Chondrocyte (in vitro differentiated cells): ENCODE measurements around the gene INS. TPM values are rescaled to one million over a fixed set of nuclear protein-coding genes. Genes with fewer than 3 reads are reported as not detected.
A peak's percentile ranks its signal among the peaks of the same experiment; 100 is the strongest.

Source experiments
- DNase-seq: peaks from one replicate; pipeline ENCODE4 v3.0.0; 2021; ENCODE audit warnings: mixed read lengths, low spot score
- H3K27ac Mint-ChIP-seq: one replicate; pipeline ENCODE4 v1.8.0; 2021; ENCODE audit warnings: mild to moderate bottlenecking, moderate library complexity, mixed read lengths; ENCODE audit not compliant: unreplicated experiment
- H3K27me3 Mint-ChIP-seq: 2 replicates; pipeline ENCODE4 v1.8.0; 2021; ENCODE audit warnings: low read depth, mixed read lengths
- H3K36me3 Mint-ChIP-seq: 2 replicates; pipeline ENCODE4 v1.8.0; 2021; ENCODE audit warnings: low read depth, mixed read lengths
- H3K4me1 Mint-ChIP-seq: 2 replicates; pipeline ENCODE4 v1.8.0; 2021; ENCODE audit warnings: low read depth, mild to moderate bottlenecking, mixed read lengths
- H3K4me3 Mint-ChIP-seq: one replicate; pipeline ENCODE4 v1.8.0; 2021; ENCODE audit warnings: mild to moderate bottlenecking, moderate library complexity, mixed read lengths; ENCODE audit not compliant: unreplicated experiment
- H3K9me3 Mint-ChIP-seq: 2 replicates; pipeline ENCODE4 v1.8.0; 2021; ENCODE audit warnings: low read depth, mixed read lengths
- CTCF ChIP-seq: fragments of 200-600 bp; sonication (generic); IDR thresholded peaks from 2 replicates; pipeline ENCODE4 v1.5.0; 2021; ENCODE audit warnings: antibody characterized with exemption, mild to moderate bottlenecking, moderate library complexity
- total RNA-seq: library from RNA; stranded (reverse); gene quantifications from 3 replicates; pipeline ENCODE4 v1.2.1, GENCODE V29; 2021

The INS gene
- total RNA-seq, 1 donor from 2014 or later = not detected

- no peak overlapping the region for H3K4me3 Mint-ChIP-seq
- DNase-seq = peak; percentile 77
- H3K27ac Mint-ChIP-seq = no peak overlapping the region
- H3K27me3 Mint-ChIP-seq = peaks cover 41% of the 10 kb centered on the region
- no peaks in the 10 kb centered on the region for H3K9me3 Mint-ChIP-seq
- peaks cover 12% of the 10 kb centered on the region for H3K4me1 Mint-ChIP-seq
- no peak for TF ChIP-seq CTCF
- H3K36me3 Mint-ChIP-seq = peaks cover 3% of the 10 kb centered on the region
These were observed 27.6 kb downstream of the INS start for GRCh38 chr11:2133241-2134021.

- Mint-ChIP-seq H3K27me3 (peaks cover 39% of the 10 kb centered on the region), H3K4me1 (peaks cover 11% of the 10 kb centered on the region), H3K4me3 (no peak overlapping the region), H3K9me3 (no peaks in the 10 kb centered on the region), H3K36me3 (peaks cover 3% of the 10 kb centered on the region), H3K27ac (no peak overlapping the region)
- no peak for DNase-seq
- no peak for TF ChIP-seq CTCF
These were observed 28.2 kb downstream of the INS start for GRCh38 chr11:2132874-2133240.

- no peak overlapping the region for H3K27ac Mint-ChIP-seq
These were observed 28.8 kb downstream of the INS start for GRCh38 chr11:2132246-2132645.

GRCh38 chr11:2131371-2132236 lies 29.4 kb downstream of the INS start:
- peaks cover 3% of the 10 kb centered on the region for H3K36me3 Mint-ChIP-seq
- peak; percentile 30 for DNase-seq
- no peaks in the 10 kb centered on the region for H3K9me3 Mint-ChIP-seq
- no peak overlapping the region for H3K4me3 Mint-ChIP-seq
- H3K27ac Mint-ChIP-seq = no peak overlapping the region
- H3K27me3 Mint-ChIP-seq = peaks cover 33% of the 10 kb centered on the region
- peaks cover 4% of the 10 kb centered on the region for H3K4me1 Mint-ChIP-seq
- no peak for TF ChIP-seq CTCF

More at GRCh38 chr11:2132246-2132645, 28.8 kb downstream of the INS start:
- H3K27me3 Mint-ChIP-seq = peaks cover 35% of the 10 kb centered on the region
- peaks cover 3% of the 10 kb centered on the region for H3K36me3 Mint-ChIP-seq
- H3K9me3 Mint-ChIP-seq = no peaks in the 10 kb centered on the region
- no peak for TF ChIP-seq CTCF
- H3K4me1 Mint-ChIP-seq = peaks cover 6% of the 10 kb centered on the region
- DNase-seq = no peak
- no peak overlapping the region for H3K4me3 Mint-ChIP-seq

- Mint-ChIP-seq H3K36me3 (peaks cover 3% of the 10 kb centered on the region), H3K27me3 (peaks cover 29% of the 10 kb centered on the region), H3K4me3 (no peak overlapping the region), H3K4me1 (peaks cover under 1% of the 10 kb centered on the region), H3K27ac (no peak overlapping the region), H3K9me3 (no peaks in the 10 kb centered on the region)
- TF ChIP-seq CTCF = no peak
- peak; percentile 68 for DNase-seq
These were observed 30.1 kb downstream of the INS start for GRCh38 chr11:2130881-2131352.
